H1 (cell line): ENCODE data around the gene IFNE. TPM values are rescaled to one million over a fixed set of nuclear protein-coding genes. Genes with fewer than 3 reads are reported as not detected.

Experiments
- CBX8 ChIP-seq: fragments of 300-800, 300-1000 bp; sonication (generic); IDR thresholded peaks from 2 replicates; pipeline ENCODE4 v1.7.1; 2016; ENCODE audit warnings: low read depth, low read length, borderline replicate concordance
- KDM4A ChIP-seq: IDR thresholded peaks from one replicate; pipeline ENCODE4 v1.7.1; 2012; ENCODE audit warnings: low read depth, mild to moderate bottlenecking, moderate library complexity, low read length, inconsistent platforms; ENCODE audit not compliant: severe bottlenecking
- KDM5A ChIP-seq: fragments of 200-600 bp; IDR thresholded peaks from 2 replicates; pipeline ENCODE4 v1.7.1; 2012; ENCODE audit warnings: mild to moderate bottlenecking, low read length, inconsistent platforms, mixed read lengths
- POU5F1 ChIP-seq: IDR thresholded peaks from 2 replicates; pipeline ENCODE4 v1.6.1; 2011; ENCODE audit warnings: low read depth, mild to moderate bottlenecking, low read length, moderate library complexity
- SIN3A ChIP-seq, 2 experiments: IDR thresholded peaks in 1 of 2; conservative IDR thresholded peaks in 1 of 2; 2 replicates each; pipeline ENCODE4 v1.6.1; 2011 to 2012; ENCODE audit warnings: low read length in 2 of 2, improper control_type of control experiment in 1 of 2, low read depth in 1 of 2, mild to moderate bottlenecking in 1 of 2
- TCF12 ChIP-seq: IDR thresholded peaks from 2 replicates; pipeline ENCODE4 v1.6.1; 2011; ENCODE audit warnings: low read depth, mild to moderate bottlenecking, low read length
- TEAD4 ChIP-seq: IDR thresholded peaks from 2 replicates; pipeline ENCODE4 v1.6.1; 2012; ENCODE audit warnings: low read depth, low read length, inconsistent platforms, mixed read lengths
- YY1 ChIP-seq: IDR thresholded peaks from 2 replicates; pipeline ENCODE4 v1.6.1; 2011; ENCODE audit warnings: low read depth, mild to moderate bottlenecking, low read length
- polyA plus RNA-seq, 7 experiments: library from polyadenylated mRNA; depleted of rRNA in 3 of 7; stranded (reverse) in 5 of 7; unstranded in 2 of 7; fragments of >200 nt in 5 of 7; fragments of 200-250 nt in 2 of 7; gene quantifications; 1 replicate in 5 of 7; 2 replicates in 1 of 7; 4 replicates in 1 of 7; pipeline versions ENCODE4 v1.2.1 to v1.2.3, GENCODE V29; 2011 to 2013; ENCODE audit warnings: missing spikeins in 2 of 7, mixed read lengths in 2 of 7
- total RNA-seq: library from RNA; stranded (reverse); fragmentation: NEBNext Ultra II Directional; extraction: Animal tissue kit (Norgen Biotek cat#: 25700); gene quantifications from 2 replicates; pipeline ENCODE4 v1.2.1, GENCODE V29; 2021
- TF ChIP-seq, protein P1 (sequence below): IDR thresholded peaks from 2 replicates; pipeline ENCODE4 v1.6.1; 2011; ENCODE audit warnings: low read length, improper control_type of control experiment

Gene IFNE
- total and polyA plus RNA-seq, 2 of the 8 experiments (the other 6 are each of a cell fraction or from before 2014, with no cell fraction given), result 0.08 TPM; not detected in 1

DNA sequence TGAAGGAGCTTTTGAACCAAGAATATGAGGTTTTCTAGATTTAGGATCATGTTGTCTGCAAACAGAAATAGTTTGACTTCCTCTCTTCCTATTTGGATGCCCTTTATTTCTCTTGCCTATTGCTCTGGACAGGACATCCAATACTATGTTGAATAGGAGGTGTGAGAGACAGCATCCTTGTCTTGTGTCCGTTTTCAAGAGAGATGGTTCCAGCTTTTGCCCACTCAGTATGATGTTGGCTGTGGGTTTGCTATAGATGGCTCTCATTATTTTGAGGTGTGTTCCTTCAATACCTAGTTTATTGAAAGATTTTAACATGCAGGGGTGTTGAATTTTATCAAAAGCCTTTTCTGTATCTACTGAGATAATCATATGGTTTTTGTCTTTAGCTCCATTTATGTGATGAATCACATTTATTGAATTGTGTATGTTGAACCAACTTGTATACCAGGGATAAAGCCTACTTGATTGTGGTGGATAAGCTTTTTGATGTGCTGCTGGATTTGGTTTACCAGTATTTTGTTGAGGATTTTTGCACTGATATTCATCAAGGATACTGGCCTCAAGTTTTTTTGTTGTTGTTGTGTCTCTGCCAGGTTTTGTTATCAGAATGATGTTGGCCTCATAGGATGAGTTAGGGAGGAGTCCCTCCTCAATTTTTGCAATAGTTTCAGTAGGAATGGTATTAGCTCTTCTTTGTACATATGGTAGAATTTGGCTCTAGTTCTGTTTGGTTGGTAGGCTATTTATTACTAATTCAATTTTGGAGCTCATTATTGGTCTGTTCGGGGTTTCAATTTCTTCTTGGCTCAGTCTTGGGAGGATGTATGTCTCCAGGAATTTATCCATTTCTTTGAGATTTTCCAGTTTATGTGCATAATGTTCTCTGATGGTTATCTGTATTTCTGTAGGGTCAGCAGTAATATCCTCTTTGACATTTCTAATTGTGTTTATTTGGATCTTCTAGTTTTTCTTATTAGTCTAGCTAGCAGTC lies 41.2 kb upstream of the IFNE start (continued):
- TF ChIP-seq KDM5A, result no peak
- TF ChIP-seq CBX8, result no peak
- TF ChIP-seq, protein P1, sequence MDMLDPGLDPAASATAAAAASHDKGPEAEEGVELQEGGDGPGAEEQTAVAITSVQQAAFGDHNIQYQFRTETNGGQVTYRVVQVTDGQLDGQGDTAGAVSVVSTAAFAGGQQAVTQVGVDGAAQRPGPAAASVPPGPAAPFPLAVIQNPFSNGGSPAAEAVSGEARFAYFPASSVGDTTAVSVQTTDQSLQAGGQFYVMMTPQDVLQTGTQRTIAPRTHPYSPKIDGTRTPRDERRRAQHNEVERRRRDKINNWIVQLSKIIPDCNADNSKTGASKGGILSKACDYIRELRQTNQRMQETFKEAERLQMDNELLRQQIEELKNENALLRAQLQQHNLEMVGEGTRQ, result no peak
- no peak for TF ChIP-seq YY1
- TF ChIP-seq SIN3A (conservative IDR thresholded peaks at IDR 0.05 in 1 of 2, IDR thresholded peaks at IDR 0.05 in 1 of 2; ENCODE audit: low read depth in 1 of 2, low read length in 2 of 2), result no peak
- no peak for TF ChIP-seq TCF12
- no peak for TF ChIP-seq TEAD4
- TF ChIP-seq POU5F1, result no peak
- TF ChIP-seq KDM4A, result no peak
- TF ChIP-seq, all 59 proteins: peak for 0
